DLD1 (cell line): ENCODE results near the gene RNF187.

Source experiments
- in situ Hi-C: cut with HindIII; loops from 2 replicates; pipeline ENCODE4 v1.10.0; 2017; ENCODE audit warnings: low sequenced_read_pairs

Gene RNF187

DNA sequence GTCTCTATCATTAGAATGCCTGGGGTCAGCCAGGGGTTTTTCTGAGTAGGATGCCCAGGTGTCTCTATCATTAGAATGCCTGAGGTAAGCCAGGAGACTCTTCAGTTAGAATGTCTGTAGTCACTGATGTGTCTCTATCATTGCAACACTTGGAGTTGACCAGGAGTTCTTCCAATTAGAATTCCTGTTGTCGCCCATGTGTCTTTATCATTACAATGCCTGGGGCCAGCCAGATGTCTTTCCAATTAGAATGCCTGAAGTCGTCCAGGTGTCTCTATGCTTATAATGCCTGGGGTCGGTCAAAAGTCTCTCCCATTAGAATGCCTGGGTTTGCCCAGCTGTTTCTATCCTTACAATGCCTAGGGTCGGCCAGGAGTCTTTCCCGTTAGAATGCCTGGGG is 55.8 kb downstream of the RNF187 start:
- in situ Hi-C loops, result no loop called here

GRCh38 chr1:228543396-228543795 is 56.2 kb downstream of the RNF187 start:
- in situ Hi-C loops, result no loop called here

DNA sequence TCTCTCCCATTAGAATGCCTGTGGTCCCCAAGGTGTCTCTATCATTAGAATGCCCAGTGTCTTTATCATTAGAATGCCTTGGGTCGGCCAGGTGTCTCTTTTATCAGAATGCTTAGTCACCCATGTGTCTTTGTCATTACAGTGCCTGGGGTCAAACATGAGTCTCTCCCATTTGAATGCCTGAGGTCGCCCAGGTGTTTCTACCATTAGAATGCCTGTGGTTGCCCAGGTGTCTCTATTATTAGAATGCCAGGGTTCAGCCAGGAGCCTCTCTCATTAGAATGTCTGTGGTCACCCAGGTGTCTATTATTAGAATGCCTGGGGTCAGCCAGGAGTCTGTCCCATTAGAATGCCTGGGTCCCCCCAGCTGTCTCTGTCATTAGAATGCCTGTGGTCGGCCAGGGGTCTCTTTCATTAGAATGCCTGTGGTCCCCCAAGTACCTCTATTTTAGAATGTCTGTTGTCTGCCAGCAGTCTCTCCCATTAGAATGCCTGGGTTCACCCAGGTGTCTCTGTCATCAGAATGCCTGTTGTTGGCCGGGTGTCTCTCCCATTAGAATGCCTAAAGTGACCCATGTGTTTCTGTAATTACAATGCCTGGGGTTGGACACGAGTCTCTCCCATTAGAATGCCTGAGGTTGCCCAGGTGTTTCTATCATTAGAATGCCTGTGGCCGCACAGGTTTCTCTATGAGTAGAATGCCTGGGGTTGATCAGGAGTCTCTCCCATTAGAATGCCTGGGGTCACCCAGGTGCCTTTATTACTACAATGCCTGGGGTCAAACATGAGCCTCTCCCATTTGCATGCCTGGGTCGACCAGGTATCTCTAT is 57.1 kb downstream of the RNF187 start:
- in situ Hi-C loops, result no loop called here

DNA sequence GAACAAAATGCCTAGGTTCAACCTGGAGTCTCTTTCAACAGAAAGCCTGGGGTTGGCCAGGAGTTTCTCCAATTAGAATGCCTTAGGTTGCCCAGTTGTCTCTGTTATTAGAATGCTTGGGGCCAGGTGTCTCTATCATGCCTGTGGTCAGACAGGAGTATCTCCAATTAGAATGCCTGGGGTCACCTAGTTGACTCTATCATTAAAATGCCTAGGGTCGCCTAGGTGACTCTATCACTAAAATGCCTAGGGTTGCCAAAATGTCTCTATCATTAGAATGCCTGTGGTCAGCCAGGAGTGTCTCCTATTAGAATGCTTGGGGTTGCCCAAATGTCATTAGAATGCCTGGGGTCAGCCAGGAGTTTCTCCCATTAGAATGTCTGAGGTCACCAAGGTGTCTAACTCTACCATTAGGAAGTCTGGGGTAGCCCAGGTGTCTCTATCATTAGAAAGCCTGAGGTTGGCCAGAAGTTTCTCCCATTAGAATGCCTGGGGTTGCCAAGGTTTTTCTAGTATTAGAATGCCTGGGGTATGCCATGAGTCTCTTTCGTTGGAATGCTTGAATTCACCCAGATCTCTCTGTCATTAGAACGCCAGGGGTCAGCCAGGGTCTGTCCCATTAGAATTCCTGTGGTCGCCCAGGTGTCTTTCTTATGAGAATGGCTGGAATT is 57.9 kb downstream of the RNF187 start:
- in situ Hi-C loops, result no loop called here
